ENCODE data around the gene CNTNAP2. TPM values are rescaled to one million over a fixed set of nuclear protein-coding genes. Genes with fewer than 3 reads are reported as not detected.

Gene CNTNAP2
- total RNA-seq, 1 donor from 2014 or later = 2.2 TPM

- no peaks in the 10 kb centered on the region for H3K36me3 ChIP-seq
- no peak overlapping the region for H3K4me3 ChIP-seq
- H3K27ac ChIP-seq = no peak overlapping the region
- TF ChIP-seq POLR2AphosphoS5 (IDR thresholded peaks at IDR 0.05; ENCODE audit: insufficient read depth in 1 of 2, low read depth in 1 of 2) = no peak
- TF ChIP-seq CTCF (IDR thresholded peaks at IDR 0.05) = no peak
- no peak for TF ChIP-seq POLR2A (IDR thresholded peaks at IDR 0.05)
- H3K4me1 ChIP-seq = no peaks in the 10 kb centered on the region
- no peak for DNase-seq (ENCODE audit: extremely low spot score in 2 of 2)
- intact Hi-C loops (cut with DNase I) = no loop called here
- H3K9me3 ChIP-seq = no peaks in the 10 kb centered on the region
- no peaks in the 10 kb centered on the region for H3K27me3 ChIP-seq
Measured at GRCh38 chr7:148121401-148121800, 2004.8 kb downstream of the CNTNAP2 start.

DNA sequence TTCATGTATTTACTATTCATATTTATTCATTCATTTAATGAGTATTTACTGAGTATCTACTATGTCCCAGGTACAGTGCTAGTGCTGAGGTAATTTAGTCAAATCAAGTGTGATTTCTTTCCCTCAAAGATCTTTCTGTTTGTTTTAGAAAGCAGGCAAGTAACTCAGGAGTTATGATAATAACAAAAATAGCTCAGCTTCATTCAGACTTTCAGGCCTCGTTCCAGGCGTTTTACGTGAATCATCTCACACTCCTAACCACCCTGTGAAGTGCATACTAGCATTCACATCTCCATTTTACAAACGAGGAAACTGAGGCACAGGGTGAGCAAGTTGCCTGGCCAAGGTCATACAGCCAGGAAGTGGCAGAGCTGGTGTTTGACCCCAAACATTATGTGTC is 2005.2 kb downstream of the CNTNAP2 start:
- no peak for DNase-seq (ENCODE audit: extremely low spot score in 2 of 2)
- intact Hi-C loops (cut with DNase I) = no loop called here

GRCh38 chr7:148124477-148124876 is 2007.9 kb downstream of the CNTNAP2 start:
- TF ChIP-seq CTCF (IDR thresholded peaks at IDR 0.05) (no peak), POLR2A (IDR thresholded peaks at IDR 0.05) (no peak), POLR2AphosphoS5 (IDR thresholded peaks at IDR 0.05; ENCODE audit: insufficient read depth in 1 of 2, low read depth in 1 of 2) (no peak)
- Histone ChIP-seq H3K4me1 (no peaks in the 10 kb centered on the region), H3K27me3 (no peaks in the 10 kb centered on the region), H3K9me3 (no peaks in the 10 kb centered on the region), H3K4me3 (no peak overlapping the region), H3K36me3 (no peaks in the 10 kb centered on the region), H3K27ac (no peak overlapping the region)
- no peak for DNase-seq (ENCODE audit: extremely low spot score in 2 of 2)
- intact Hi-C loops (cut with DNase I) = no loop called here

More for the DNA sequence above, 2005.2 kb downstream of the CNTNAP2 start:
- no peaks in the 10 kb centered on the region for H3K27me3 ChIP-seq
- H3K36me3 ChIP-seq = no peaks in the 10 kb centered on the region
- TF ChIP-seq POLR2AphosphoS5 (IDR thresholded peaks at IDR 0.05; ENCODE audit: insufficient read depth in 1 of 2, low read depth in 1 of 2) (no peak), POLR2A (IDR thresholded peaks at IDR 0.05) (no peak), CTCF (IDR thresholded peaks at IDR 0.05) (no peak)
- H3K4me1 ChIP-seq = no peaks in the 10 kb centered on the region
- no peak overlapping the region for H3K27ac ChIP-seq
- H3K9me3 ChIP-seq = no peaks in the 10 kb centered on the region
- H3K4me3 ChIP-seq = no peak overlapping the region

- no peaks in the 10 kb centered on the region for H3K4me1 ChIP-seq
- no peaks in the 10 kb centered on the region for H3K27me3 ChIP-seq
- no peak for DNase-seq (ENCODE audit: extremely low spot score in 2 of 2)
- intact Hi-C loops (cut with DNase I) = no loop called here
- no peaks in the 10 kb centered on the region for H3K36me3 ChIP-seq
- no peak overlapping the region for H3K27ac ChIP-seq
- no peak overlapping the region for H3K4me3 ChIP-seq
- H3K9me3 ChIP-seq = no peaks in the 10 kb centered on the region
- no peak for TF ChIP-seq POLR2AphosphoS5 (IDR thresholded peaks at IDR 0.05; ENCODE audit: insufficient read depth in 1 of 2, low read depth in 1 of 2)
- TF ChIP-seq CTCF (IDR thresholded peaks at IDR 0.05) = no peak
- TF ChIP-seq POLR2A (IDR thresholded peaks at IDR 0.05) = no peak
Measured at GRCh38 chr7:148127374-148127773, 2010.8 kb downstream of the CNTNAP2 start.

- no peaks in the 10 kb centered on the region for H3K27me3 ChIP-seq
- no peak overlapping the region for H3K27ac ChIP-seq
- H3K9me3 ChIP-seq = no peaks in the 10 kb centered on the region
- no peaks in the 10 kb centered on the region for H3K36me3 ChIP-seq
- TF ChIP-seq CTCF (IDR thresholded peaks at IDR 0.05) (no peak), POLR2AphosphoS5 (IDR thresholded peaks at IDR 0.05; ENCODE audit: insufficient read depth in 1 of 2, low read depth in 1 of 2) (no peak), POLR2A (IDR thresholded peaks at IDR 0.05) (no peak)
- intact Hi-C loops (cut with DNase I) = no loop called here
- H3K4me3 ChIP-seq = no peak overlapping the region
- no peak for DNase-seq (ENCODE audit: extremely low spot score in 2 of 2)
- no peaks in the 10 kb centered on the region for H3K4me1 ChIP-seq
Measured at GRCh38 chr7:148129023-148129422, 2012.4 kb downstream of the CNTNAP2 start.
